Mesothelial cell of epicardium (in vitro differentiated cells): ENCODE data around the gene NHLRC4. TPM values are rescaled to one million over a fixed set of nuclear protein-coding genes. Genes with fewer than 3 reads are reported as not detected.

ENCODE experiments used
- DNase-seq, 2 experiments: peaks; one replicate each; pipeline ENCODE4 v3.0.0; 2021; ENCODE audit warnings: low spot score in 2 of 2; ENCODE audit not compliant: unreplicated experiment in 2 of 2
- H3K27ac Mint-ChIP-seq: 2 replicates; pipeline ENCODE4 v1.8.0; 2021; ENCODE audit warnings: mixed read lengths
- H3K27me3 Mint-ChIP-seq: 2 replicates; pipeline ENCODE4 v1.8.0; 2021; ENCODE audit warnings: low read depth, mixed read lengths
- H3K36me3 Mint-ChIP-seq: 2 replicates; pipeline ENCODE4 v1.8.0; 2021; ENCODE audit warnings: mixed read lengths
- H3K4me1 Mint-ChIP-seq: 2 replicates; pipeline ENCODE4 v1.8.0; 2021; ENCODE audit warnings: mixed read lengths
- H3K4me3 Mint-ChIP-seq: 2 replicates; pipeline ENCODE4 v1.8.0; 2021; ENCODE audit warnings: mild to moderate bottlenecking, moderate library complexity, mixed read lengths
- H3K9me3 Mint-ChIP-seq: 2 replicates; pipeline ENCODE4 v1.8.0; 2021; ENCODE audit warnings: mixed read lengths
- CTCF ChIP-seq: fragments of 200-600 bp; sonication (generic); IDR thresholded peaks from one replicate; pipeline ENCODE4 v1.5.0; 2021; ENCODE audit warnings: antibody characterized with exemption; ENCODE audit not compliant: unreplicated experiment
- total RNA-seq: library from RNA; stranded (reverse); gene quantifications from 3 replicates; pipeline ENCODE4 v1.2.1, GENCODE V29; 2021

The NHLRC4 gene
- total RNA-seq, 1 donor from 2014 or later, result 2.7 TPM

- Mint-ChIP-seq H3K9me3 (peaks cover 4% of the 10 kb centered on the region), H3K27me3 (no peaks in the 10 kb centered on the region), H3K4me1 (no peaks in the 10 kb centered on the region), H3K27ac (no peak overlapping the region), H3K36me3 (peaks cover 28% of the 10 kb centered on the region), H3K4me3 (no peak overlapping the region)
- no peak for DNase-seq
- no peak for TF ChIP-seq CTCF
These were observed 34.0 kb downstream of the NHLRC4 start for GRCh38 chr16:600781-601180.

GRCh38 chr16:603933-604332 is 37.1 kb downstream of the NHLRC4 start:
- DNase-seq, result no peak
- H3K27me3 Mint-ChIP-seq, result no peaks in the 10 kb centered on the region
- H3K9me3 Mint-ChIP-seq, result peaks cover 4% of the 10 kb centered on the region
- no peak overlapping the region for H3K4me3 Mint-ChIP-seq
- peaks cover 18% of the 10 kb centered on the region for H3K36me3 Mint-ChIP-seq
- no peaks in the 10 kb centered on the region for H3K4me1 Mint-ChIP-seq
- no peak overlapping the region for H3K27ac Mint-ChIP-seq
- no peak for TF ChIP-seq CTCF

- DNase-seq, result no peak
- Mint-ChIP-seq H3K27ac (no peak overlapping the region), H3K27me3 (no peaks in the 10 kb centered on the region), H3K9me3 (peaks cover 4% of the 10 kb centered on the region), H3K36me3 (peaks cover 15% of the 10 kb centered on the region), H3K4me3 (no peak overlapping the region), H3K4me1 (peaks cover 2% of the 10 kb centered on the region)
- no peak for TF ChIP-seq CTCF
These were observed 40.0 kb downstream of the NHLRC4 start for GRCh38 chr16:606656-607307.

- no peak overlapping the region for H3K27ac Mint-ChIP-seq
- H3K4me3 Mint-ChIP-seq, result no peak overlapping the region
- H3K27me3 Mint-ChIP-seq, result no peaks in the 10 kb centered on the region
- H3K36me3 Mint-ChIP-seq, result peaks cover 13% of the 10 kb centered on the region
- no peak for TF ChIP-seq CTCF
- peaks cover 2% of the 10 kb centered on the region for H3K4me1 Mint-ChIP-seq
- H3K9me3 Mint-ChIP-seq, result peaks cover 4% of the 10 kb centered on the region
- DNase-seq, result no peak
These were observed 41.2 kb downstream of the NHLRC4 start for GRCh38 chr16:608019-608418.

GRCh38 chr16:609316-609715 is 42.5 kb downstream of the NHLRC4 start:
- H3K4me1 Mint-ChIP-seq, result peaks cover 2% of the 10 kb centered on the region
- H3K27ac Mint-ChIP-seq, result no peak overlapping the region
- no peak for DNase-seq
- H3K9me3 Mint-ChIP-seq, result peaks cover 3% of the 10 kb centered on the region
- peaks cover 13% of the 10 kb centered on the region for H3K36me3 Mint-ChIP-seq
- TF ChIP-seq CTCF, result no peak
- no peaks in the 10 kb centered on the region for H3K27me3 Mint-ChIP-seq
- no peak overlapping the region for H3K4me3 Mint-ChIP-seq

GRCh38 chr16:609984-610383 is 43.2 kb downstream of the NHLRC4 start:
- DNase-seq, result no peak
- H3K27me3 Mint-ChIP-seq, result no peaks in the 10 kb centered on the region

More at GRCh38 chr16:609984-610383, 43.2 kb downstream of the NHLRC4 start:
- H3K4me1 Mint-ChIP-seq, result peaks cover 2% of the 10 kb centered on the region
- H3K4me3 Mint-ChIP-seq, result no peak overlapping the region
- TF ChIP-seq CTCF, result no peak
- no peak overlapping the region for H3K27ac Mint-ChIP-seq
- H3K36me3 Mint-ChIP-seq, result peaks cover 15% of the 10 kb centered on the region
- no peaks in the 10 kb centered on the region for H3K9me3 Mint-ChIP-seq
